ENCODE measurements around the gene SLC48A1. TPM values are rescaled to one million over a fixed set of nuclear protein-coding genes. Genes with fewer than 3 reads are reported as not detected.

SLC48A1 gene
- total and polyA plus RNA-seq, 2 donors (not counting 1 experiment from before 2014, with no cell fraction given) = 9.0 to 18.7 TPM

- no peaks in the 10 kb centered on the region for H3K36me3 ChIP-seq (ENCODE audit: control insufficient read depth, insufficient read depth, low read length)
- H3K27me3 ChIP-seq (ENCODE audit: control insufficient read depth, insufficient read depth, low read length) = no peaks in the 10 kb centered on the region
- TF ChIP-seq CTCF (conservative IDR thresholded peaks at IDR 0.05 in 1 of 2, IDR thresholded peaks at IDR 0.05 in 1 of 2; ENCODE audit: low read depth in 1 of 2, low read length in 2 of 2) = no peak
- no peak for TF ChIP-seq EZH2 (IDR thresholded peaks at IDR 0.05; ENCODE audit: low read length, missing control alignments)
- H3K27ac ChIP-seq (ENCODE audit: insufficient read depth, low read length) = no peak overlapping the region
- no peaks in the 10 kb centered on the region for H4K20me1 ChIP-seq (ENCODE audit: control insufficient read depth, extremely low read depth, insufficient read depth, low read length)
- H3K79me2 ChIP-seq (ENCODE audit: control insufficient read depth, insufficient read depth, low read length) = no peaks in the 10 kb centered on the region
- H3K4me2 ChIP-seq (ENCODE audit: extremely low read depth, insufficient read depth, low read length) = no peak overlapping the region
- no peak overlapping the region for H3K9ac ChIP-seq (ENCODE audit: insufficient read depth, low read length)
- H3K4me1 ChIP-seq (ENCODE audit: control insufficient read depth, extremely low read depth, insufficient read depth, low read length) = no peaks in the 10 kb centered on the region
- no peak overlapping the region for H2AFZ ChIP-seq (ENCODE audit: low read length)
- H3K4me3 ChIP-seq (replicated peaks in 1 of 4; ENCODE audit: control extremely low read depth in 1 of 4, insufficient read depth in 1 of 4, low read depth in 3 of 4, low read length in 4 of 4) = no peak overlapping the region
- DNase-seq (ENCODE audit: low read depth in 2 of 2) = peak in 1 of 2 donors; percentile 74
- H3K9me3 ChIP-seq (ENCODE audit: control insufficient read depth, insufficient read depth, low read depth, low read length) = no peaks in the 10 kb centered on the region
These were observed 4.7 kb upstream of the SLC48A1 start for GRCh38 chr12:47768323-47768811.

- no peak overlapping the region for H2AFZ ChIP-seq (ENCODE audit: low read length)
- H4K20me1 ChIP-seq (ENCODE audit: control insufficient read depth, extremely low read depth, insufficient read depth, low read length) = no peaks in the 10 kb centered on the region
- H3K4me2 ChIP-seq (ENCODE audit: extremely low read depth, insufficient read depth, low read length) = no peak overlapping the region
- no peak overlapping the region for H3K9ac ChIP-seq (ENCODE audit: insufficient read depth, low read length)
- DNase-seq (ENCODE audit: low read depth in 2 of 2) = no peak
- no peaks in the 10 kb centered on the region for H3K9me3 ChIP-seq (ENCODE audit: control insufficient read depth, insufficient read depth, low read depth, low read length)
- H3K4me3 ChIP-seq (replicated peaks in 1 of 4; ENCODE audit: control extremely low read depth in 1 of 4, insufficient read depth in 1 of 4, low read depth in 3 of 4, low read length in 4 of 4) = no peak overlapping the region
- H3K36me3 ChIP-seq (ENCODE audit: control insufficient read depth, insufficient read depth, low read length) = no peaks in the 10 kb centered on the region
- TF ChIP-seq EZH2 (IDR thresholded peaks at IDR 0.05; ENCODE audit: low read length, missing control alignments) (no peak), CTCF (conservative IDR thresholded peaks at IDR 0.05 in 1 of 2, IDR thresholded peaks at IDR 0.05 in 1 of 2; ENCODE audit: low read depth in 1 of 2, low read length in 2 of 2) (no peak)
- H3K27me3 ChIP-seq (ENCODE audit: control insufficient read depth, insufficient read depth, low read length) = no peaks in the 10 kb centered on the region
- H3K27ac ChIP-seq (ENCODE audit: insufficient read depth, low read length) = no peak overlapping the region
- H3K79me2 ChIP-seq (ENCODE audit: control insufficient read depth, insufficient read depth, low read length) = no peaks in the 10 kb centered on the region
- H3K4me1 ChIP-seq (ENCODE audit: control insufficient read depth, extremely low read depth, insufficient read depth, low read length) = peaks cover 2% of the 10 kb centered on the region
These were observed 3.6 kb upstream of the SLC48A1 start for GRCh38 chr12:47769234-47770085.

DNA sequence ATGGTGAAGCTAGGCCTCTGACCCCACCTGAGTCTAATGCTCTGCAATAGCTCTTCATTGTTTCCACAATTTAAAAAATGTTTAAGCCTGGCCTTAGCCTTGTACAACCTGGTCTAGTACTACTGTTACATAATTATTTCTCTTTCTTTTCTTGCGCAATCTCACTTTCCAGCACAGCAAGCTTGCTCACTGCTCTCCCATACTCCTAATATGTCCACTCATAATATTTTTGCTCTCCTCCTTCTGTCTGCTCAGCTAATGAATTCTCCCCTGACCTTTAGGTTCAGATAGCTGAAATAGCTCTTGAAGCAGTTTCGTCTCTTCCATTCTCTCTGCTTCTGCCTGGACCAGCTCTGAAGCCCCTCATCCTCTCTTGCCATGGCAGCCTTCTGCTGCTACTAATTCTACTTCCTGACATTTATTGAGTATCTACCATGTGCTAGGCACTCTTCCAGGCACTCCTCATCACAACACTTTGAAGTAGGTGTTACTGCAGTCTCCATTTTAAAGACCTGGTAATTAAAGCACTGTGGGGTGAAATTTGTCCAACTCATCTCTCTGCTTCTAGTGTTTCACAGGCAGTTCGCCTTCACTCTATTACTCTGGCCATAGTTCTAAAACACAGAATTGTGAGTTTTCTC lies 2.8 kb upstream of the SLC48A1 start:
- DNase-seq (ENCODE audit: low read depth in 2 of 2) = peak; percentile 25 to 58
- H4K20me1 ChIP-seq (ENCODE audit: control insufficient read depth, extremely low read depth, insufficient read depth, low read length) = no peaks in the 10 kb centered on the region
- no peak overlapping the region for H3K4me2 ChIP-seq (ENCODE audit: extremely low read depth, insufficient read depth, low read length)
- no peak overlapping the region for H3K9ac ChIP-seq (ENCODE audit: insufficient read depth, low read length)
- H3K9me3 ChIP-seq (ENCODE audit: control insufficient read depth, insufficient read depth, low read depth, low read length) = no peaks in the 10 kb centered on the region
- H3K36me3 ChIP-seq (ENCODE audit: control insufficient read depth, insufficient read depth, low read length) = no peaks in the 10 kb centered on the region
- H3K27ac ChIP-seq (ENCODE audit: insufficient read depth, low read length) = no peak overlapping the region
- no peak overlapping the region for H2AFZ ChIP-seq (ENCODE audit: low read length)
- peaks cover 7% of the 10 kb centered on the region for H3K4me1 ChIP-seq (ENCODE audit: control insufficient read depth, extremely low read depth, insufficient read depth, low read length)
- TF ChIP-seq CTCF (conservative IDR thresholded peaks at IDR 0.05 in 1 of 2, IDR thresholded peaks at IDR 0.05 in 1 of 2; ENCODE audit: low read depth in 1 of 2, low read length in 2 of 2) (no peak), EZH2 (IDR thresholded peaks at IDR 0.05; ENCODE audit: low read length, missing control alignments) (no peak)
- no peaks in the 10 kb centered on the region for H3K79me2 ChIP-seq (ENCODE audit: control insufficient read depth, insufficient read depth, low read length)
- no peaks in the 10 kb centered on the region for H3K27me3 ChIP-seq (ENCODE audit: control insufficient read depth, insufficient read depth, low read length)
- H3K4me3 ChIP-seq (replicated peaks in 1 of 4; ENCODE audit: control extremely low read depth in 1 of 4, insufficient read depth in 1 of 4, low read depth in 3 of 4, low read length in 4 of 4) = no peak overlapping the region
